Measurements from ENCODE around the gene GRIA1.
"Not testable (repeated sequence)": the region's sequence is repeated elsewhere in the genome, so short reads cannot be mapped to it uniquely, and the experiment has no call there.

Gene GRIA1

DNA sequence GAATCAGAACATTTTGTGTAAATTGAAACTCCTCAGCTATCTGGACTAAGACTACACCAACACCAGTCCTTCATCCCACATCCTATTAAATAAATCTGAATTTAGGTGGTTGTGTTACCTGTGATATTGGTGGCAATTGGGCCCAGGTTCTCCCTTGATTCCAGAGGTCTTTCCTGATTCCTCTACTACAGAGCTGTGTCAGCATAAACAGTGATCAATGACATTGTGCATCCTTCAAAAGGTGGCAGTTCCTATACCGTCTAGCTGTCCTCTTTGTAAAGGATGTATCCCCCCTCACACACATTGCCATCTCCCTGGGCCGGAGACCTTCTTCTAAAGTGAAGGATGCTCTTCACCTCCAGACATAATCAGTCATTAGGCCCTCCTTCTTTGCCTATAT is 309.0 kb downstream of the GRIA1 start:
- no peak overlapping the region for H3K4me3 Mint-ChIP-seq
- H3K9me3 Mint-ChIP-seq, result peaks cover 0 to 4% of the 10 kb centered on the region in 2 donors
- no peak for ATAC-seq
- H3K27ac Mint-ChIP-seq, result no peak overlapping the region
- DNase-seq, result no peak
- no peaks in the 10 kb centered on the region for H3K4me1 Mint-ChIP-seq
- no peaks in the 10 kb centered on the region for H3K27me3 Mint-ChIP-seq

DNA sequence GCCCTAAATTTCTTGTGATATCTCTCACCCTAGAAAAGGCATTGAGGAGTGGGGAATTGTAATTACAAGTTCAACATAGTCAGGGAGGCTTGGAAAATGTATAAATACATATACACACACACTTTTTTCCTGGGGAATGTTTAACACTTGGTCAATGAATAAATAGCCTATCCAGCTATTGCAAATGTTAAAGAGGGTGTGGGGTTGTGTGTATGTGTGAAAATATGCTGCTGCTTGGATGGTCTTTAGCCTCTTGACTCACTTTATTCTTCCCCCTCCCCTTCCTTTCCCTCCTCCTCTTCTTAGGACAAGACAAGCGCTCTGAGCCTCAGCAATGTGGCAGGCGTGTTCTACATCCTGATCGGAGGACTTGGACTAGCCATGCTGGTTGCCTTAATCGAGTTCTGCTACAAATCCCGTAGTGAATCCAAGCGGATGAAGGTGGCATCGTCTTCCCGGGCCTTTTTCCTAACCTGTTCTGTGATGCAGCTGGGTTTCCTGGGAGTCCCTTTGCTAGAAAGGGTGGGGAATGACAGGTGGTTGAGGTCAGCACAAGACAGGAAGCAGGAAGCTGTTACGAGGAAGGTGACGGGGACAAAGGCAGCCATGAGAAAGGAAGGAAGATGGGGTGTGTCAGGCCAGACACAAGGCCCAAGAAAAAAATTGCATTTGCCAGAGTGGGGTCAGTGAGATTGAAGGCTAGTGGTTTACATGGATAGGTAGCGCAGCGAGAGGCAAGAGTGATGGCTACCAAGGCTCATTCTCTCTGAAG is 311.8 kb downstream of the GRIA1 start:
- H3K4me3 Mint-ChIP-seq, result no peak overlapping the region
- H3K27me3 Mint-ChIP-seq, result no peaks in the 10 kb centered on the region
- ATAC-seq (no peak), DNase-seq (no peak)
- no peak overlapping the region for H3K27ac Mint-ChIP-seq
- peaks cover 0 to 4% of the 10 kb centered on the region in 2 donors for H3K9me3 Mint-ChIP-seq
- no peaks in the 10 kb centered on the region for H3K4me1 Mint-ChIP-seq

DNA sequence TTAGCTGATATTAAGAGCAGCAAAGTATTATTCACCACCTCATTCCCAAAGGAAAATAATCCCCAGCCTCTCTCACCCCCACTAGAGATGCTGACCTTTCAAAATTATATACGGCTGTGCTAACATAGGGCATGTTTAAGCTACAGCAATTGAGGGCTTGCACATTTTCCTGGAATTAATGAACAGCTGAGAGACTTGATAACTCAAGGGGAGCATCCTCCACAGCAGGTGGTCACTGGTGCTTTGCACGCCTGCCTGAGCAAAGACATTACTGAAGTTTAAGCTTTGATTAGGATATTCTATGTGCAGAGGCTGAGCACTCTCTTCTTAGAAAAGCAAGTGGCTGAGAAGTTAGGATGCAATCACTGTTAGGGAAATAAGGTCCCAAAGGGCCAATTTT is 317.3 kb downstream of the GRIA1 start:
- H3K9me3 Mint-ChIP-seq, result peaks cover 0 to 8% of the 10 kb centered on the region in 2 donors
- H3K27ac Mint-ChIP-seq, result no peak overlapping the region
- ATAC-seq (no peak), DNase-seq (no peak)
- no peaks in the 10 kb centered on the region for H3K4me1 Mint-ChIP-seq
- H3K4me3 Mint-ChIP-seq, result no peak overlapping the region
- no peaks in the 10 kb centered on the region for H3K27me3 Mint-ChIP-seq

GRCh38 chr5:153809166-153809565 is 318.7 kb downstream of the GRIA1 start:
- Mint-ChIP-seq H3K4me3 (no peak overlapping the region), H3K27me3 (no peaks in the 10 kb centered on the region), H3K4me1 (no peaks in the 10 kb centered on the region), H3K9me3 (peaks cover 0 to 6% of the 10 kb centered on the region in 2 donors), H3K27ac (no peak overlapping the region)
- DNase-seq, result no peak
- ATAC-seq, result no peak

GRCh38 chr5:153813901-153814300 is 323.4 kb downstream of the GRIA1 start:
- Mint-ChIP-seq H3K27ac (no peak overlapping the region), H3K27me3 (no peaks in the 10 kb centered on the region), H3K4me3 (no peak overlapping the region), H3K4me1 (no peaks in the 10 kb centered on the region), H3K9me3 (peaks cover 0 to 4% of the 10 kb centered on the region in 2 donors)
- ATAC-seq (no peak), DNase-seq (no peak)

GRCh38 chr5:153816870-153817269 is 326.4 kb downstream of the GRIA1 start:
- H3K27me3 Mint-ChIP-seq, result no peaks in the 10 kb centered on the region
- DNase-seq, result no peak
- no peak overlapping the region for H3K4me3 Mint-ChIP-seq
- no peak for ATAC-seq
- H3K27ac Mint-ChIP-seq, result no peak overlapping the region
- H3K4me1 Mint-ChIP-seq, result no peaks in the 10 kb centered on the region
- no peaks in the 10 kb centered on the region for H3K9me3 Mint-ChIP-seq

GRCh38 chr5:153818626-153819025 is 328.2 kb downstream of the GRIA1 start:
- Mint-ChIP-seq H3K4me3 (no peak overlapping the region), H3K27ac (no peak overlapping the region), H3K9me3 (no peaks in the 10 kb centered on the region), H3K27me3 (no peaks in the 10 kb centered on the region), H3K4me1 (no peaks in the 10 kb centered on the region)
- no peak for ATAC-seq
- DNase-seq, result no peak

DNA sequence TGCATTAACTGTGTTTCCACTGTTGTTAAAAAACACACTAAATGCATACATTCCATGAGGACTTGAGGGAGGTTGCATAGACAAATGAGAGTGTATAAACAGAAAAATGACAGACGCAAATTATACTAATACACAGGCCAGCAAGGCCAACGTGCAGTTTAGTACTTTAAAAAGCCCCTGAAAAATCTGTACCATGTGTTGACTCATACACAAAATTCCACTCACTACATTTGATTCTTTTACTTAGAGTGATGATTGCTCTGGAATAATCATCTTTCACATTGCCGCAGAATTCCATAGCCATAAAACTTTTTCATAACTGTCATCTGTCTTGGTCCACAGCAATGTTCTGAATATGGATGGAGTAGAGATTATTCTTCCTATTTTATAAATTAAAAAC is 332.6 kb downstream of the GRIA1 start:
- DNase-seq, result no peak
- H3K9me3 Mint-ChIP-seq, result no peaks in the 10 kb centered on the region
- H3K4me3 Mint-ChIP-seq, result no peak overlapping the region
- H3K4me1 Mint-ChIP-seq, result no peaks in the 10 kb centered on the region
- ATAC-seq, result no peak
- no peaks in the 10 kb centered on the region for H3K27me3 Mint-ChIP-seq
- no peak overlapping the region for H3K27ac Mint-ChIP-seq

- H3K4me1 Mint-ChIP-seq, result no peaks in the 10 kb centered on the region
- DNase-seq (no peak), ATAC-seq (no peak)
- H3K27me3 Mint-ChIP-seq, result no peaks in the 10 kb centered on the region
- no peak overlapping the region for H3K27ac Mint-ChIP-seq
- H3K4me3 Mint-ChIP-seq, result no peak overlapping the region
- H3K9me3 Mint-ChIP-seq, result peaks cover 0 to 12% of the 10 kb centered on the region in 2 donors
Measured at GRCh38 chr5:153824909-153825308, 334.4 kb downstream of the GRIA1 start.

- ATAC-seq (no peak), DNase-seq (no peak)
- H3K27me3 Mint-ChIP-seq, result no peaks in the 10 kb centered on the region
- H3K9me3 Mint-ChIP-seq, result peaks cover 0 to 12% of the 10 kb centered on the region in 2 donors
- H3K4me1 Mint-ChIP-seq, result no peaks in the 10 kb centered on the region
- H3K27ac Mint-ChIP-seq, result no peak overlapping the region
- no peak overlapping the region for H3K4me3 Mint-ChIP-seq
Measured at GRCh38 chr5:153827397-153827796, 336.9 kb downstream of the GRIA1 start.

- DNase-seq, result no peak
- ATAC-seq, result no peak
- H3K27me3 Mint-ChIP-seq, result no peaks in the 10 kb centered on the region
- H3K4me1 Mint-ChIP-seq, result no peaks in the 10 kb centered on the region
- H3K9me3 Mint-ChIP-seq, result peaks cover 0 to 20% of the 10 kb centered on the region in 2 donors
- H3K27ac Mint-ChIP-seq, result no peak overlapping the region
- no peak overlapping the region for H3K4me3 Mint-ChIP-seq
Measured at GRCh38 chr5:153829510-153830065, 339.1 kb downstream of the GRIA1 start.

GRCh38 chr5:153831973-153832372 is 341.5 kb downstream of the GRIA1 start:
- Mint-ChIP-seq H3K9me3 (peaks cover 0 to 20% of the 10 kb centered on the region in 2 donors), H3K27me3 (no peaks in the 10 kb centered on the region), H3K4me1 (no peaks in the 10 kb centered on the region), H3K27ac (no peak overlapping the region), H3K4me3 (no peak overlapping the region)
- no peak for DNase-seq
- ATAC-seq, result no peak

GRCh38 chr5:153835891-153836515 is 345.5 kb downstream of the GRIA1 start:
- DNase-seq, result no peak
- Mint-ChIP-seq H3K4me1 (no peaks in the 10 kb centered on the region), H3K27me3 (no peaks in the 10 kb centered on the region), H3K4me3 (no peak overlapping the region), H3K27ac (no peak overlapping the region), H3K9me3 (peaks cover 0 to 8% of the 10 kb centered on the region in 2 donors)
- ATAC-seq, result no peak

DNA sequence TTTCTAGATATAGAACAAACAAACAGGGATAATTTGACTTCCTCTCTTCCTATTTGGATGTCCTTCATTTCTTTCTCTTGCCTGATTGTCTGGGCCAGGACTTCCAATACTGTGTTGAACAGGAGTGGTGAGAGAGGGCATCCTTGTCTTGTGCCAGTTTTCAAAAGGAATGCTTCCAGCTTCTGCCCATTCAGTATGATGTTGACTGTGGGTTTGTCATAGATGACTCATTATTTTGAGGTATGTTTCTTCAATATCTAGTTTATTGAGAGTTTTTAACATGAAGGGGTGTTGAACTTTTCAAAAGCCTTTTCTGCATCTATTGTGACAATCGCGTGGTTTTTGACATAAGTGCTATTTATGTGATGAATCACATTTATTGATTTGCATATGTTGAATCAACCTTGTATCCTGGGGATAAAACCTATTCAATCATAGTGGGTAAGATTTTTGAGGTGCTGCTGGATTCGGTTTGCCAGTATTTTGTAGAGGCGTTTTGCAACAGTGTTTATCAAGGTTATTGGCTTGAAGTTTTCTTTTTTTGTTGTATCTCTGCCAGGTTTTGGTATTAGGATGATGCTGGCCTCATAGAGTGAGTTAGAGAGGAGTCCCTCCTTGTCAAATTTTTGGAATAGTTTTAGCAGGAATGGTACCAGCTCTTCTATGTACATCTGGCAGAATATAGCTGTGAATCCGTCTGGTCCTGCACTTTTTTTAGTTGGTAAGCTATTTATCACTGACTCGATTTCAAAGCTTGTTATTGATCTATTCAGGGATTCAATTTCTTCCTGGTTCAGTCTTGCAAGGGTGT is 359.0 kb downstream of the GRIA1 start:
- H3K9me3 Mint-ChIP-seq, result peaks cover 7 to 19% of the 10 kb centered on the region in 2 donors
- not testable (repeated sequence) for H3K27ac Mint-ChIP-seq, H3K4me1 Mint-ChIP-seq, ATAC-seq, H3K27me3 Mint-ChIP-seq, DNase-seq, H3K4me3 Mint-ChIP-seq

DNA sequence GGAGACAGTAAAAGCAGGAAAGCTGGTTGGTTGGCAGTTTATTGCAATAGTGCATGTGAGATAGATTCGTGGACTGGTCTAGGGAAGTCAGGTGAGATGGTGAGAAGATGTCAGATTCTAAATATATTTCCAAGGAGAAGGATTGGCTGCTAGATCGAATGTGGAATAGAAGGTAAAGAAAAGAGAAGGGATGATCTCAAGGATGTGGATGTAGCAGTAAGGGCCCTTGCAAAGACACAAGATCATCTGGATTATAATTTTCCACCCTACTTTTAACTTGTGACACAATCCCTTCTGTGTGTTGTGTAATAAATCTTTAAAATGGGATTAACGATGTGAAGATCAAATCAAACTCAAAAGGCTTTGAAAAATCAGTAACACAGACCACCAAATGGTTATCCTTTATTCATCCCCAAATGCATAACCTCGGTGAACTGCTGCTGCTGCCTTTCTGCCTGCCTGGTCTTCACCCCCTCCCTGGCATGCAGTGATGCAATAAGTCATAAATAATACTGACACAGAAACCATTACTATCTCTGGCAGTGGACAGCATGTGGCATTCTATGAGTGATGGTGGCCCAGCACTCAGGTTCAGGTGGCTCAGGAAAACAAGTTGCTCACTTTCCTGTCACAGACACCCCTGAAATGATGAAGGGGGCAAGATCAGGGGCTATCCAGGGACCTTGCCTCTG is 369.9 kb downstream of the GRIA1 start:
- no peak for DNase-seq
- H3K27ac Mint-ChIP-seq, result no peak overlapping the region
- no peak for ATAC-seq
- no peaks in the 10 kb centered on the region for H3K4me1 Mint-ChIP-seq
- peaks cover 0 to 3% of the 10 kb centered on the region in 2 donors for H3K9me3 Mint-ChIP-seq
- H3K27me3 Mint-ChIP-seq, result peaks cover 9% of the 10 kb centered on the region
- H3K4me3 Mint-ChIP-seq, result no peak overlapping the region
